Esophagus (tissue), 2 donors: ENCODE data around the gene SKI. TPM values are rescaled to one million over a fixed set of nuclear protein-coding genes. Genes with fewer than 3 reads are reported as not detected.

Experiments
- H3K27ac ChIP-seq, 2 donors: one replicate each; pipeline ENCODE4 v1.5.1; 2013; ENCODE audit warnings: low read depth in 2 of 2, mild to moderate bottlenecking in 2 of 2, inconsistent platforms in 1 of 2, low read length in 1 of 2, moderate library complexity in 1 of 2
- H3K27me3 ChIP-seq, 2 donors: one replicate each; pipeline ENCODE4 v1.6.1; 2013; ENCODE audit warnings: low read length in 2 of 2, control low read depth in 1 of 2, mild to moderate bottlenecking in 1 of 2; ENCODE audit not compliant: insufficient read depth in 2 of 2, control insufficient read depth in 1 of 2
- H3K36me3 ChIP-seq, 2 donors: one replicate each; pipeline ENCODE4 v1.6.1; 2013; ENCODE audit warnings: low read length in 1 of 2; ENCODE audit not compliant: control insufficient read depth in 2 of 2, insufficient read depth in 2 of 2
- H3K4me1 ChIP-seq, 2 donors: one replicate each; pipeline ENCODE4 v1.6.1; 2013; ENCODE audit warnings: low read length in 1 of 2; ENCODE audit not compliant: control insufficient read depth in 2 of 2, insufficient read depth in 2 of 2
- H3K4me3 ChIP-seq, 2 donors: one replicate each; pipeline ENCODE4 v1.5.1; 2013; ENCODE audit warnings: low read length in 2 of 2, mild to moderate bottlenecking in 2 of 2, low read depth in 1 of 2, moderate library complexity in 1 of 2
- H3K9me3 ChIP-seq, 2 donors: one replicate each; pipeline ENCODE4 v1.6.1; 2013; ENCODE audit warnings: mild to moderate bottlenecking in 2 of 2, low read depth in 1 of 2, low read length in 1 of 2, moderate library complexity in 1 of 2; ENCODE audit not compliant: control insufficient read depth in 2 of 2, insufficient read depth in 1 of 2
- WGBS, 2 donors: extraction: QIAGEN DNeasy Blood & Tissue Kit; methylation state at CpG; one replicate each; pipeline ENCODE4 v1.1.7; 2013; 5-methylcytosine and 5-hydroxymethylcytosine counted together
- polyA plus RNA-seq, 2 donors: library from polyadenylated mRNA; stranded (reverse); fragments of 200-250 nt; gene quantifications; one replicate each; pipeline ENCODE4 v1.2.3, GENCODE V29; 2013
- donor health status: healthy with polysubstance abuse.
- donor health status: Bipolar disorder and iron deficiency.

SKI gene
- polyA plus RNA-seq, 2 donors = 11.5 to 12.8 TPM

- Histone ChIP-seq H3K27ac (no peak overlapping the region), H3K9me3 (no peaks in the 10 kb centered on the region), H3K36me3 (peaks cover 8 to 56% of the 10 kb centered on the region in 2 donors), H3K27me3 (no peaks in the 10 kb centered on the region), H3K4me1 (peaks cover 0 to 7% of the 10 kb centered on the region in 2 donors), H3K4me3 (no peak overlapping the region)
- 94 to 96% methylated on average over 39 to 41 of the region's 41 CpGs for WGBS, 2 donors
Measured at GRCh38 chr1:2307064-2307605, 79.0 kb downstream of the SKI start.

GRCh38 chr1:2307972-2308371 is 79.9 kb downstream of the SKI start:
- H3K4me1 ChIP-seq = peaks cover 0 to 14% of the 10 kb centered on the region in 2 donors
- no peak overlapping the region for H3K27ac ChIP-seq
- no peaks in the 10 kb centered on the region for H3K9me3 ChIP-seq
- 80 to 83% methylated on average over 15 of the region's 15 CpGs for WGBS, 2 donors
- no peak overlapping the region for H3K4me3 ChIP-seq
- peaks cover 8 to 56% of the 10 kb centered on the region in 2 donors for H3K36me3 ChIP-seq
- no peaks in the 10 kb centered on the region for H3K27me3 ChIP-seq

- no peak overlapping the region for H3K27ac ChIP-seq
Measured at GRCh38 chr1:2308844-2309243, 80.7 kb downstream of the SKI start.

GRCh38 chr1:2310332-2311183 is 82.4 kb downstream of the SKI start:
- Histone ChIP-seq H3K4me1 (peaks cover 0 to 15% of the 10 kb centered on the region in 2 donors), H3K4me3 (no peak overlapping the region), H3K27ac (peak overlapping the region; percentile 59 to 70), H3K9me3 (no peaks in the 10 kb centered on the region), H3K36me3 (peaks cover 4 to 32% of the 10 kb centered on the region in 2 donors), H3K27me3 (no peaks in the 10 kb centered on the region)
- WGBS, 2 donors = 67 to 68% methylated on average over 28 of the region's 28 CpGs

More at GRCh38 chr1:2308844-2309243, 80.7 kb downstream of the SKI start:
- Histone ChIP-seq H3K4me1 (peaks cover 0 to 15% of the 10 kb centered on the region in 2 donors), H3K9me3 (no peaks in the 10 kb centered on the region), H3K4me3 (no peak overlapping the region), H3K27me3 (no peaks in the 10 kb centered on the region), H3K36me3 (peaks cover 8 to 49% of the 10 kb centered on the region in 2 donors)
- WGBS, 2 donors = 93% methylated on average over 20 of the region's 20 CpGs

GRCh38 chr1:2311184-2312032 is 83.3 kb downstream of the SKI start:
- Histone ChIP-seq H3K4me3 (no peak overlapping the region), H3K36me3 (peaks cover 4 to 23% of the 10 kb centered on the region in 2 donors), H3K9me3 (no peaks in the 10 kb centered on the region), H3K27ac (peak overlapping the region; percentile 70 to 78), H3K4me1 (peaks cover 0 to 15% of the 10 kb centered on the region in 2 donors), H3K27me3 (no peaks in the 10 kb centered on the region)
- WGBS, 2 donors = 33 to 37% methylated on average over 21 of the region's 21 CpGs

GRCh38 chr1:2312160-2312514 is 84.0 kb downstream of the SKI start:
- H3K4me1 ChIP-seq = peaks cover 0 to 15% of the 10 kb centered on the region in 2 donors
- no peaks in the 10 kb centered on the region for H3K27me3 ChIP-seq
- no peak overlapping the region for H3K4me3 ChIP-seq
- no peaks in the 10 kb centered on the region for H3K9me3 ChIP-seq
- WGBS, 2 donors = 61 to 63% methylated on average over 10 of the region's 10 CpGs
- H3K36me3 ChIP-seq = peaks cover 3 to 17% of the 10 kb centered on the region in 2 donors
- peak overlapping the region; percentile 78 to 81 for H3K27ac ChIP-seq

- Histone ChIP-seq H3K9me3 (no peaks in the 10 kb centered on the region), H3K27me3 (no peaks in the 10 kb centered on the region), H3K4me1 (peaks cover 0 to 15% of the 10 kb centered on the region in 2 donors), H3K36me3 (peaks cover 0 to 14% of the 10 kb centered on the region in 2 donors), H3K4me3 (no peak overlapping the region), H3K27ac (peak overlapping the region; percentile 78 to 81)
- 51 to 58% methylated on average over 23 to 24 of the region's 24 CpGs for WGBS, 2 donors
Measured at GRCh38 chr1:2312515-2313301, 84.6 kb downstream of the SKI start.

GRCh38 chr1:2313651-2314261 is 85.6 kb downstream of the SKI start:
- H3K27me3 ChIP-seq = no peaks in the 10 kb centered on the region
- peaks cover 0 to 15% of the 10 kb centered on the region in 2 donors for H3K4me1 ChIP-seq
- H3K36me3 ChIP-seq = peaks cover 0 to 7% of the 10 kb centered on the region in 2 donors
- H3K27ac ChIP-seq = peak overlapping the region; percentile 78 to 81
- peak overlapping the region in 1 of 2 donors; percentile 22 for H3K4me3 ChIP-seq
- WGBS, 2 donors = 53 to 64% methylated on average over 18 of the region's 18 CpGs
- no peaks in the 10 kb centered on the region for H3K9me3 ChIP-seq
